ENCODE results near the gene HAPSTR1. TPM values are rescaled to one million over a fixed set of nuclear protein-coding genes. Genes with fewer than 3 reads are reported as not detected.

HAPSTR1 gene
- total RNA-seq, 6 experiments from 2014 or later, result 23.6 to 34.8 (median 28.3) TPM

DNA sequence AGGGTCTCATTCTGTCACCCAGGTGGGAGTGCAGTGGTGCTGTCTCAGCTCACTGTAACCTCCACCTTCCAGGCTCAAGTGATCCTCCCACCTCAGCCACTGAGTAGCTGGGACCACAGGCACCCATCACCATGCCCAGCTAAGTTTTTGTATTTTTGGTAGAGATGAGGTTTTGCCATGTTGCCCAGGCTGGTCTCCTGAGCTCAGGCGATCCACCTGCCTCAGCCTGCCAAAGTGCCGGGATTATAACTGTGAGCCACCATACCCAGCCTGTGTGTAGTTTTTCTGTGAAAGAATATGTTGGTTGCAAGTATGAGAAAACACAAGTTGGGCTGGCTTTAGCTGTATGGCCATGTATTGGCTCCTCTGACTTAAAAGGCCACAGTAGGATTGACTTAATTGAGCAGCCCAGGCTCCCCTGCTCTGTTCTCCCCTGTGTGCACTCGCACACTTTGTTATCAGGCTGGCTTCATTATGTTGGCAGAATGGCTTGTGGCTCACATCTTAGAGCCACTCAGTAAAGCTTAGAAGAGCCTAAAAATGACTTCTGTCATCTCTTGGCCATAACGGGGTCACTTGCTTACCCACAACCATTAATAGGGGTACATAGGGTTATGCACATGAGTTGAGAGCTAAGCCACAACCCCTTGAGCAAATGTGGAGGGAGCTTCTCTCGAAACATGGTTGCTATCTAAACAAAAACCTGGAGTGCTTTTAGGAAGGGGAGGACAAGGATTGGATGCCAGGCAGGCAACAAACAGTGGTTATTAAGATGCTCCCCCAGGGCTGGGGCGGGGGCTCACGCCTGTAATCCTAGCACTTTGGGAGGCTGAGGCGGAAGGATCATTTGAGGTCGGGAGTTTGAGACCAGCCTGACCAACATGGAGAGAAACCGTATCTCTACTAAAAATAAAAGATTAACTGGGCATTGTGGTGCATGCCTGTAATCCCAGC lies 6.1 kb downstream of the HAPSTR1 start:
- H3K27ac ChIP-seq, result no peak overlapping the region
- no peak for TF ChIP-seq POLR2A (IDR thresholded peaks at IDR 0.05)
- TF ChIP-seq, protein P1, sequence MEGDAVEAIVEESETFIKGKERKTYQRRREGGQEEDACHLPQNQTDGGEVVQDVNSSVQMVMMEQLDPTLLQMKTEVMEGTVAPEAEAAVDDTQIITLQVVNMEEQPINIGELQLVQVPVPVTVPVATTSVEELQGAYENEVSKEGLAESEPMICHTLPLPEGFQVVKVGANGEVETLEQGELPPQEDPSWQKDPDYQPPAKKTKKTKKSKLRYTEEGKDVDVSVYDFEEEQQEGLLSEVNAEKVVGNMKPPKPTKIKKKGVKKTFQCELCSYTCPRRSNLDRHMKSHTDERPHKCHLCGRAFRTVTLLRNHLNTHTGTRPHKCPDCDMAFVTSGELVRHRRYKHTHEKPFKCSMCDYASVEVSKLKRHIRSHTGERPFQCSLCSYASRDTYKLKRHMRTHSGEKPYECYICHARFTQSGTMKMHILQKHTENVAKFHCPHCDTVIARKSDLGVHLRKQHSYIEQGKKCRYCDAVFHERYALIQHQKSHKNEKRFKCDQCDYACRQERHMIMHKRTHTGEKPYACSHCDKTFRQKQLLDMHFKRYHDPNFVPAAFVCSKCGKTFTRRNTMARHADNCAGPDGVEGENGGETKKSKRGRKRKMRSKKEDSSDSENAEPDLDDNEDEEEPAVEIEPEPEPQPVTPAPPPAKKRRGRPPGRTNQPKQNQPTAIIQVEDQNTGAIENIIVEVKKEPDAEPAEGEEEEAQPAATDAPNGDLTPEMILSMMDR (IDR thresholded peaks at IDR 0.05), result no peak
- no peak for ATAC-seq
- H3K36me3 ChIP-seq, result peaks cover 0 to 34% (median 6%) of the 10 kb centered on the region in 4 donors
- intact Hi-C loops (cut with DNase I), result no loop called here
- DNase-seq, result no peak
- no peaks in the 10 kb centered on the region for H3K9me3 ChIP-seq
- peaks cover 2 to 91% (median 31%) of the 10 kb centered on the region in 4 donors for H3K4me1 ChIP-seq
- H3K4me3 ChIP-seq, result no peak overlapping the region
- WGBS (ENCODE audit: insufficient coverage, low coverage, low lambda C conversion rate, missing lambda C conversion rate), result 67% methylated on average over 10 of the region's 10 CpGs
- no peaks in the 10 kb centered on the region for H3K27me3 ChIP-seq

DNA sequence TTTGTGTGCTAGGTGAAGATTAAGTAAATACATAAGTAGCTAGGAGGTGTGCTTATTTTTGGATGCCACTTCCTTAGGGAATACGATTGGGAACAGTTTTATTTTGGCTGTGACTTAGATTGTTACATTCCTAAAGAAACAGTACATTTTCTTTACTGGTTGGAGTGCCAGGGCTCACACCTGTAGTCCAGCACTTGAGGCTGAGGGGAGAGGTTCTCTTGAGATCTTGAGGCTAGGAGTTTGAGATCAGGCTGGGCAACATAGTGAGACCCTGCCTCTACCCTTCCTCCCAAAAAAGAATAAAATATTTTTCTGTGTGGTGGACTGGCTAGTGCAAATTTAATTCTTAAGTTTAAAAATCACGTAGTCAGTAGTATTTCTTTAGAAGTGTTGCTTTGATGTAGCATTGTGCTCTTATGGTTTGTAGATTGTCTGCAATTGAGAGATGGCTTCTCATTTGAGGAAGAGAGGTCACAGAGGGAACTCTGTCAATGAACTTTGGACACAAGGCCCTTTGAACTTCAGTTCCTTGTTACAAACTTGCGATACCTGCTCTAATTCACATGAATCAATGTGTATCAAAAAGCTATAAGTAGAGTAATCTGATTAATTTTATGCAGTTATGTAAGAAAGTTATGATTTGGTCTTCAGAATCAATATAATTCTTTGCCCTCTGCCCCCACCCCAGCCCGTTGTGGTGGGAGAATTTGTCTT lies 7.1 kb downstream of the HAPSTR1 start:
- DNase-seq (peak in 1 of 3 donors; percentile 43), ATAC-seq (peak; percentile 47 to 71 (median 60))
- Histone ChIP-seq H3K4me1 (peaks cover 2 to 91% (median 30%) of the 10 kb centered on the region in 4 donors), H3K4me3 (no peak overlapping the region), H3K36me3 (peaks cover 7 to 44% (median 9%) of the 10 kb centered on the region in 4 donors), H3K9me3 (no peaks in the 10 kb centered on the region), H3K27me3 (no peaks in the 10 kb centered on the region), H3K27ac (peak overlapping the region in 1 of 3 donors; percentile 58)
- 15% methylated on average over 4 of the region's 4 CpGs for WGBS (ENCODE audit: insufficient coverage, low coverage, low lambda C conversion rate, missing lambda C conversion rate)
- TF ChIP-seq POLR2A (IDR thresholded peaks at IDR 0.05), result no peak
- TF ChIP-seq, protein P1 (IDR thresholded peaks at IDR 0.05), result no peak
- intact Hi-C loops (cut with DNase I), result no loop called here

DNA sequence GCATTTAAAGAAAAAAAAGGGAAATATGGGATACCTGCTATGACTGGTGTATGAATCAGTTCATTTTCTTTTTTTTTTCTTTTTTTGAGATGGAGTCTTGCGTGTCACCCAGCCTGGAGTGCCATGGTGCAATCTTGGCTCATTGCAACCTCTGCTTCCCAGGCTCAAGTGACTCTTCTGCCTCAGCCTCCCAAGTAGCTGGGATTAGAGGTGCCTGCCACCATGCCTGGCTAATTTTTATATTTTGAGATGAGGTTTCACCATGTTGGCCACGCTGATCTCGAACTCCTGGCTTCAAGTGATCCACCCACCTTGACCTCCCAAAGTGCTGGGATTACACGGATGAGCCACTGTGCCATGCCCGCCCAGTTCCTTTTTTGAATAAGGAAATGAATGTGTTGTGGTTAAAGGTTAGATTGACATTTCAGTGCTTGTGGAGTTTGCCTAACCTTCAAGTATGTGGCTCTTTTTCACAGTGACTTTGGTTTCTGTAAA lies 7.7 kb downstream of the HAPSTR1 start:
- H3K4me3 ChIP-seq, result no peak overlapping the region
- H3K27me3 ChIP-seq, result no peaks in the 10 kb centered on the region
- H3K27ac ChIP-seq, result peak overlapping the region in 1 of 3 donors; percentile 58
- 34% methylated on average over 5 of the region's 5 CpGs for WGBS (ENCODE audit: insufficient coverage, low coverage, low lambda C conversion rate, missing lambda C conversion rate)
- no peaks in the 10 kb centered on the region for H3K9me3 ChIP-seq
- peaks cover 2 to 85% (median 27%) of the 10 kb centered on the region in 4 donors for H3K4me1 ChIP-seq
- DNase-seq, result peak in 2 of 3 donors; percentile 34 to 38
- peaks cover 8 to 50% (median 13%) of the 10 kb centered on the region in 4 donors for H3K36me3 ChIP-seq
- intact Hi-C loops (cut with DNase I), result no loop called here
- no peak for TF ChIP-seq POLR2A (IDR thresholded peaks at IDR 0.05)
- TF ChIP-seq, protein P1 (IDR thresholded peaks at IDR 0.05), result no peak
- ATAC-seq, result peak; percentile 31 to 48 (median 34)

DNA sequence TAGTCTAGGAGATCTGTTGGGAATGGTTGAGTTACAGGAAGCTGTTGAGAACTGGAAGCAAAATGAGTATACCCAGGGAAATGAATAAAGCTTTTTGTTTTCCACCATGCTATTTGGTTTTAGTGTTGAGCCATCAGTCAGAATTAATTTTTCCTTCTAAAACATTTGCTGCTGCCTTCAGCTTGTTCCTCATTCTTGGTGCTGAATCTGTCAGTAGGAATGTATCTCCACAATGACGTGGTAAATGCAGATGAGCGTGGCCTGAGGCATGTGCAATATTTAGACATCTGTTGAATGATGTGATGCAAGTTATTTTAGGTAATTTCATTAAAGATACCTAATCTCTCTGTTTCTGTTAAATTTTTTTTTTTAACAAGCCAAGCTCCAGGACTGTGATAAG lies 10.9 kb downstream of the HAPSTR1 start:
- peaks cover 0 to 55% (median 24%) of the 10 kb centered on the region in 4 donors for H3K36me3 ChIP-seq
- no peak overlapping the region for H3K4me3 ChIP-seq
- no peak for TF ChIP-seq POLR2A (IDR thresholded peaks at IDR 0.05)
- TF ChIP-seq, protein P1 (IDR thresholded peaks at IDR 0.05), result no peak
- H3K27me3 ChIP-seq, result no peaks in the 10 kb centered on the region
- no peak for ATAC-seq
- 33% methylated on average over 2 of the region's 2 CpGs for WGBS (ENCODE audit: insufficient coverage, low coverage, low lambda C conversion rate, missing lambda C conversion rate)
- no peaks in the 10 kb centered on the region for H3K9me3 ChIP-seq
- intact Hi-C loops (cut with DNase I), result no loop called here
- H3K27ac ChIP-seq, result no peak overlapping the region
- no peak for DNase-seq
- peaks cover 0 to 78% (median 19%) of the 10 kb centered on the region in 4 donors for H3K4me1 ChIP-seq

All from right lobe of liver (tissue), 6 donors.